ENCODE measurements around the gene TPCN2. TPM values are rescaled to one million over a fixed set of nuclear protein-coding genes. Genes with fewer than 3 reads are reported as not detected.

The TPCN2 gene
- total RNA-seq, 1 donor from 2014 or later = 8.6 TPM

DNA sequence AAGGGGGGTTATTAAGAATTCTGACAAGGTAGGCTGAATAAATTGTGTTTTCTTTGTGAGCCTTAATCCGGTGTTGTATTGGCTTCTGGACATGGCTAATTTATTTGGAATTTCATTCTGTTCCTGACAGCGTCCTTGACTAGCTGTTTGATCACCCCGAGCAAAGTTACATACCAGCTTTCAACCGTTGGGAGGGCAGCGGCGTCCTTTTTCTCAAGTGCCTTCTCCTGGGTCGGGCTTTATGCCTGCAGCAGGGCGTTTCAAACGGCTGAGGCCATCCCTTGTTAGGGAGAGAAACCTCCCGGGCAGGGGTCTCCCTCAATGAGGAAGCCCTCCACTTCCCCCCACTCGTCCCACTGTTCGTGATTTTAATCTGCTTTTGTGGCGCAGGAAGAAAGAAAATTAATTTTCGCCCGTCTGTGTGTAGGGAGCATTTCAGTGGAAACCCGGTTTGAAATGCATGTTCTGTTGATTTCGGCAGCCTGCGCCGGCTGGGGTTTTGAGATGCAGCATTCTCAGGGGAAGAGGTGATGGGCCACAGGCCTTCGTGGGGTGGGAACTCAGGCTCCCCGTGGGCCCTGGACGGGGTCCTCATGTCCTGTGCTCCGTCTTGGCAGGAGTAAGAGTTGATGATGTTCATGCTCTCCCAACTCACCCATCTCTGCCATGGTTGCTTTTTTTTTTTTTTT is 104.1 kb downstream of the TPCN2 start:
- DNase-seq = no peak

DNA sequence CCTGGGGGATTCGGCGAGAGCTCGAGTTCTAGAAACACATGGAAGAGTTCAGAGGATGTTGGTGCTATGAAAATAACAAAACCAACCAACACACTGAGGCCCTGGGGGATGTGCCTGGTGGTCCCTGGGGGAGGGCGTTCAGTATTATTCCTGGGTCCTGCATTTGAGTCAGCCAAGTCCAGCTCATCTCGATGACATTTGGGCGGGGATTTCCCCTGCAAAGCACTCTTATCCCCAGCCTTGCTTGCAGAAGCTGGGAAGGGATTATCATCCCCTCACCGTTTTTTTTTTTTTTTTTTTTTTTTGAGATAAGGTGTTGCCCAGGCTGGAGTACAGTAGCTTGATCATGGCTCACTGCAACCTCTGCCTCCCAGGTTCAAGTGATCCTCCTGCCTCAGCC is 104.9 kb downstream of the TPCN2 start:
- no peak for DNase-seq

DNA sequence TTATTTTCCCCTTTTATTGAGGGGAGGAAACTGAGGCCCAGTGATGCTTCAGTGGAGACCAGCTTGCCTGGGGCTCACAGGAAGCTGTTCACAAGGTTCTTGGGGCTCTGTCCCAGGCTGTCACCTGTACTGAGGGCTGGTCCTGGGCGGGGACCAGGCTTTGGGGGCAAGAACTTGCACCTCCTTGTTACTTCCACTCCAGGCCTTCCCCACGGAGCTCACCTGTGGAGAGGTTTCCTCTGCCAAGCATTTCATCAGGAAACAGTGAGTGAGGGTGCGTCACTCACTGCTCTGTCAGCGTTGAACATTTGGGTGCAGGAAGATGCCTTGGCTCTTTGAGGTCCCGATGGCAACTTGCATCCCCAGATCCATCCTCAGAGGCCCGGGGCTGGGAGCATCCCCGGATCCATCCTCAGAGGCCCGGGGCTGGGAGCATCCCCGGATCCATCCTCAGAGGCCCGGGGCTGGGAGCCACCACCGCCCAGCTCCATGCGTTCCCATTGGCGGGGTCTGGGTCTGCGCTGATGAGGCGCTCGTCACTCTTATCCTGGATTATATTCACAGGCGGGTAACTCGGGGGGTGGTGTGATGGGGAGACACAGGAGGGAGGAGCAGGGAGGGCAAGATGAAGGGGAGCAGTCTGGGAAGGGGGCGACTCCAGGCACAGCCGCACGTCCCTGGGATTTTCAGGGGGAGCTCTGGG is 105.6 kb downstream of the TPCN2 start:
- DNase-seq = no peak

DNA sequence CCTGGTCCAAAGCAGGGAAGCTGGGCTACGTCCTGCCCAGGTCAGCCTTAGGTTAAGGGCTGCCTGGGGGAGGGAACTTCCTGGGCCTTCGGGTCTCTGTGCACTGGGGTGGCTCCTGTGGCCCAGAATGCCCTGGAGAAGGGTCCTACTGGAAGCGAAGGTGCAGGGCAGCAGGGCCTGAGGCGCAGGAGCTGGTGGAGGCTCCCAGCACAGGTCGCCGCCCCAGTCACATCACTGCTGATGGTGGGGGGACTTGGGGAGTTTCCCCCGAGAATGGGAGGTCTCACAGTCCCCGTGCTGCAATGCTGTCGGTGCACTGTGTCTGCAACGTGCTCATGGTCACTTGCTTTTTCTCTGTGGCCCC is 106.2 kb downstream of the TPCN2 start:
- no peak for DNase-seq

DNA sequence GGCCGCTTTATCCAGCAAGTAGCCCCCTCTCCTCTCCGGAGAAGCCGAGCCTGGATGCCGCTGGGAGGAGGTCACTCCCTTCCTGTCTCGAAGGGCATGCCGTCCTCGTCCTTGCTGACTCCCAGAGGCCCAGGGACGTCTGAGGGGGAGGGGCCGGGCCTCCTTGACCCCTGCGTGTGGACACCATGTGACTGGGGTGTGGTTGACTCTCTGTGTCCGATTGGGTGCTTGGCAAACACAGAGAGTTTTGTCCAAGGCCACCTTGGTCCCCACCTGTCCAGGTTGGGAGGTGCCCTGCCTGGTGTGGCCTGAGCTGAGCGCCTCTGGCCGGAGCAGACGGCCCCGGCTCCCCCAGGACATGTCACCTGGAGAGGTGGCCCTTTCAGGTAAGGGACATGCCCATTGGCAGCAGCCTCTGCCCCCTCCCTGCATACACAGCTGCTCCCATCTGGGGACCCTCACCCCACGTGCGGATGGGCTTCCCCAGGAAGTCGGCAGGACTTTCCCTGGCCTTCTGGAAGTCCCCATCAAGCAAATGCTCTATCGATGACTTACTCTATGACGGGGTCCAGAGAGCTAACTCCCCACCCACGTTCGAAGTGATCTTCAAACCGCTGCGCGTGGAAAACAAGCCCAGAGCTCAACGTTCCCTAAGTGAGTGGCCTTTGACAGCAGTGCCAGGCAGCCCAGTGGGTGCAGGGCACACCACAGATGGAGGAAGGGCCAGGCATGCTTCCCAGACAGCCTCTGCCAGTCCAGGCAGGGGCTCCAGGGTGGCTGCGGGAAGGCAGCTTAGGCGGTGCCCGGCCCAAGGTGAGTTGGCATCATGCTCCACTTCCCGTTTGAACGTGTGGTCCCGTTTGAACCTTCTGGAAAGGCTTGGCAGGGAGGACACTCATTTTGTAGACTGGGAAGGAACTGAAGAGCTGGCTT is 106.8 kb downstream of the TPCN2 start, which contains the start of gene SMIM38:
TSS of gene SMIM38 (plus strand) at position 634 of the 933 bp plus-strand sequence. CDS start 1,912 bp downstream, outside the sequence.
- no peak for DNase-seq

DNA sequence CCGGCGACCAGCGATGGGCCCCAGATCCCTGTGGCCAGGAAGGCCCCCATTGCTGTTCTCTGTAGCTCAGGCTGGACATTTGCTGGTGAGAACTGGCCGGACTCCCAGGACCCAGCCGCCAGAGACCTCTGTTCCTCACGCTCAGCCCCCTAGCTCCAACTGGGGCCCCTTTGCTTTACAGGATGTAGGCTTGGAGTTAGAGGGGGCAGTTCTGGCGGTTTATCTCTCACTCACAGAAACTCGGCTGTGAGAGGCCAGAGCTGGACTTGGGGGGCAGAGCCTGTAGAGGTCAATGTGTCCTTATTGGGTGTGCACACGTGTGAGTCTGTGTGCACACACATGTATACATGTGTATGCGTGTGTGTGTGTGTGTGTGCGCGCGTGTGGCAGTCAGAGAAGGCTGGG is 107.5 kb downstream of the TPCN2 start:
- no peak for DNase-seq

DNA sequence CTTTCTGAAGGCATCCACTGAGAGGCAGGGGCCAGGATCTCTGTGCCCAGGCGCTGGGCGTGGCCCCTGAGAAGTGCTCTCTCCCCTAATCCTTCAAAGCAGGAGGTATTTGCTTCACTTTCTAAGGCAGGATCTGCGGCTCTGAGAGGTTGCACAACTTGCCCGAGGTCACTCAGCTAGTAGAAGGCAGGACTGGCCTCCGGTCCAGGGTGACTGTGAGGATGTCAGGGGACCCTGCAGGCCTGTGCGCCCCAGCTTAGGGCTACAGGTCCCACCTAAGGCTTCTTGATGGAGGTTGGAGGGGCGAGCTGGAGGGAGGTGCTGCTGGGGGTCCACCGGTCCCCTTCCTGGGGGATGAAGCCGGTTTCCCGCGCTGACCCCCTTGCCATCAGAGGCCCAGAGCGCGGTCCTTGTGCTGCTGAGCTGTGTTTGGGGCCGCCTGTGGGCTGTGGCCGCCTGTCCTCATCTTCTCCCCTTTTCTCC is 108.0 kb downstream of the TPCN2 start:
- DNase-seq = no peak

DNA sequence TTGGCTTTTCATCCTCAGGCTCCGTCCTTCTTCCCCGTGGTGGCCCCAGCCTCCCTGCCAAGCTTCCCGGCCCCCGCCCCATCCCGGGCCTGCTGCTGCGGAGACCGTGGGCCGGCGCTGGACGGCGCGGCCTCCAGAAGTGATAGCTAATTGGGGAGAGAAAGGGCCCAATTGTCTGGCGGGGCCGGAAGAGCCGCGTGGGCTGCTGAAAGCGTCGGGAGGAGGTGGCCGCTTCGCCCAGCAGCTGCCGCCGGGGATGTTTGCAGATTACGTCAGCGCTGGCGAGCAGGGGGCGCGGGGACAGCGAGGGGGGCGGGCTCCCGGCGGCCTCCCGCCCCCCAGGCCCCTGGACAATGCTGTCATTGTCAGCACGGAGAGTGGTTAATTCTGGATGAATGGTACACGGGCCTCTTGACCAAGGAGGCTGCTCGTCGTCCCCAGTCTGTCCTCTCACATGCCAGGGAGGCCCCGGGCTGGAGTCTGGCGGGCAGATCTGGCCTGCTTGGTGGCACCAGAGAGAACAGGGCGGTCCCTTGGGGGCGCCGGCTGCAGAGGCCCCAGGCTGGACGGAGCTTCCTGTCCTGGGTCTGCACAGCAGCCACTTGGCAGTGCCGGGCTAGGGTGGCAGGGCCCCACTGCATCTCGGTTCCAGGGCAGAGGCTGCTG is 108.6 kb downstream of the TPCN2 start:
- peak; percentile 69 for DNase-seq

DNA sequence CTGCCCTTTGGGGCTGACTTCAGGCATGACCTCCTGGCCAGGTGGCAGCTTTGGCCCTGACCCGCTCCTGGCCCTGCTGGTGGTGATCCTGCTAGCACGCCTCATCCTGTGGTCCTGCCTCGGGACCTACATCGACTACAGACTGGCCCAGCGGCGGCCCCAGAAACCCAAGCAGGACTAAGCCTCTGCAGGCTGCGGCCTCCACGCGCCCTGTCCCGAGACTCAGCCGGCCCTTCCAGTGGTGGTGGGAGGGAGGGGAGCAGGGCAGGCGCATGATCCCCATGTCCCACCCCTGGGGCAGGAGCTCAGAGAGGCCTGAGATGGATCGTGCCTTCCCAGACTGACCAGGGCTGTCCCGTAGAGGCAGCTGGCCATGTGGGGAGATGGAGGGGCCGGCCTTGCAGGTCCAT is 109.1 kb downstream of the TPCN2 start:
- DNase-seq = no peak

DNA sequence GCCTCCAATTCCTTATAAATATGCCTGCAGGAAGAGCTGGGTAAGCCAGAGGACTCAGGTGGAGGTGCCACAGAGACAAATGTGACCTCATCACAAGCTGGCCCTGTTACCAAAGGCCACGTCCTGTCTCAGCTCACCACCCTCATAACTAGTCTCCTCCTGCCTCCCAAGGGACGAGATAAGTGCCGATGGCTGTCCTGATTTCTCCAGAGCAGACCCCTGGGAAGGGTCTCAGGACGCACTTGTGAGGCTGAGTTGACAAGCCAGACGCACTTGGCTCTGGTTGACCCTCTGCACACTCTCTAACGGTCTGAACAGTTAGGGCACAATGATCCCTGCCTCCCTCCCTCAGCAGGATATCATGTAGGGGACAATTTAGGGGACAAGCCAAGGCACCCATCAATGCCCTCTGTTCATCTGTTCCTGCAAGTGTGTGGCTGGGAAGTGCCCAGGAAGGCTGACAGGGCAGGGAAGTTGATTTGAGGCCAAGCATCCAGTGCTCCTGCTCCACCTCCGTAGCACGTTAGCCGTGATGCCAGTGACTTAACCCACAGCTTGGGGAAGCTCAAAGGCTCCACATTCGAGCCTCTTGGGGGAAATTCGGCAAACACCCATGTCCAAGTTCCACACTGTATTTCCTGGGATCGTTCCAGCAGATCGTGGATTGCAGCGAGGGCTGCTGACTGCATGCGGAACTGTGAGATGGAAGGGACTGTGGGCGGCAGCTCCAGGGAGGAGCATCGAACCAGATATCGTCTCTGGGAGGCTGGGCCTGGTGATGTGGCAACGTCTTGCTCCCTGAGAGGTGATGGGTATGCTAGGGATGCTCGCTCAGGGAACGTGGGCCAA is 109.8 kb downstream of the TPCN2 start:
- no peak for DNase-seq

DNA sequence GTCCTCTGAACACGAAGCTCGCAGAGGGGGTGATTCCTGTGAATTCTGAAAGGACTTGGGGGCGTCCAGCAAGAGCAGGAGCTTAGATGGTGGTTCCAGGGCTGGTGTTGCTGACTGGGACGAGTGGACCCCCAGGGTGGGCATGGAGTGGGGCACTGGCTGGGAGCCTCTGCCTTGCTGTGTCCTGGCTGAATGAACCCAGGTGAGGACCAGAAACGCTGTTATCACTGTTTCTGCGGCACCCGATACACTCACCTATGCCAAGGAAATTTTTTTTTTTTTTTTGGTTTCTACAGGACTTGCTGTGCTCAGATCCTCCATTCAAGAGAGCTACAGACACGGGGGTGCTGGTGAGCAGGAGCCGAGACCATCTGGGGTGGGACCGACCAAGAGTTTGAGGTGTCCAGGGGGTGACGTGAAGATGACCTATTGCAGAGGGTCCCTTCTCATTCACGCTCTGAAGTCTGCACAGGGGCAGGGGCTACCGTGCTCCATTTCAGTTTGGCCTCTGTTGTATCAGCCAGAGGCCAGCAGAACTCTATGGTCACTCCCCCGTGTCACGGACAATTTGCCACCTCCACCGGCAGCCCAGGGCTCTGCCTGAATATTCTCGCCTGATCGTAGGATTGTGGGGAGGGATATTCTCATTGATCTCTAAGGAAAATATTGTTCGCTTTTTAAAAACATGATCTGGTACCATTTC is 110.6 kb downstream of the TPCN2 start:
- DNase-seq = no peak

DNA sequence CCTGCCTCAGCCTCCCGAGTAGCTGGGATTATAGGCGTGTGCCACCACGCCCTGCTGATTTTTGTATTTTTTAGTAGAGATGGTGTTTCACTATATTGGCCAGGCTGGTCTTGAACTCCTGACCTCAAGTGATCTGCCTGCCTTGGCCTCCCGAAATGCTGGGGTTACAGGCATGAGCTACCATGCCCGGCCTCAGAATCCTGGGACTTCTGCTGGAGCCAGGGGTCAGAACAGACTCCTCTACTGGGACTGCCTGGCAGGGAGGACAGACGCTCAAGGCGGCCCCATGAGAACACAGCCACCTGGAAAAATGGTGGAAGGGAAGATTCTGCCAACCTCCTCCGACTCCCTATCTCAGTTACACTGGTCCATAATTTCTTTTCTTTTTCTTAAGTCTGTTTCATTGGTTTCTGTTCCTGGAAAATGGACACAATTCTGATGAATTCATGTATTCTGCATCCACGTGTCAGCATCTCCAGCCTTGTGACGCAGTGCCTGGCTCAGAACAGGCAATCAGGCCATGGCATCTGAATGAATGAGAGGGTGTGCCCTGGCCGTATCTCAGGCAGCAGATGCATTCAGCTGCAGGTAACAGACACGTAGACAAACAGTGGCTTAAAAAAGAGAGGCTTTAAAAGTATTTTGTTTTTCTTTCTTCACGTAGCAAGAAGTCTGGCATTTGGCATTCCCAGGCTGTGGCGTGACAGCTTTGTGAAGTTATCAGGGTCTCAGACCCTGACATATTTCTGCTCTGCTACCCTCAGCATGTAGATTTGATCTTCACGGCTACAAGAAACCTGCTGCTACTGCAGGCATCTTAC is 111.8 kb downstream of the TPCN2 start:
- DNase-seq = no peak

DNA sequence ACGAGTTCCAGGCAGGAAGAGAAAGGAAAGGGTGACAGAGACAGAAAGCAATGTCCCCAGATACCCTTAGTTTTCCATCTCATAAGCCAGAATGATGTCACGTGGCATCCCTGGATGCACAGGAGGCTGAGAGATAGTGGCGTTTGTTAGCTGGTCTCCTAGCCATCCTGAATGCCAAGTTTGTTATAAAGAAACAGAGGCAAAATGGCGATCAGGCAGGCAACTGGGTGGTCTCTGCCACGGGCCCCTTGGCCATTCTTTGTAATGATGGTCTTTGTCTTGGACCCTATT is 112.3 kb downstream of the TPCN2 start:
- DNase-seq = no peak

DNA sequence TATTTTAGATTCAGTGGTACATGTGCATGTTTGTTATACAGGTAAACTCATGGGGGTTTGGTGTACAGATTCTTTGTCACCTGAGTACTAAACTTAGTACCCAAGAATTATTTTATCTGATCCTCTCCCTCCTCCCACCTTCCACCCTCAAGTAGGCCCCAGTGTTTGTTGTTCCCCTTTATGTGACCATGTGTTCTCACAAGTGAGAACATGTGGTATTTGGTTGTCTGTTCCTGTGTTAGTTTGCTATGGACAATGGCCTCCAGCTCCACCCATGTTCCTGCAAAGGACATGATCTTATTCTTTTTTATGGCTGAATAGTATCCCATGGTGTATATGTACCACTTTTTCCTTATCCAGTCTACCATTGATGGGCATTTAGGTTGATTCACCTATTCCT is 113.8 kb downstream of the TPCN2 start:
- no peak for DNase-seq

DNA sequence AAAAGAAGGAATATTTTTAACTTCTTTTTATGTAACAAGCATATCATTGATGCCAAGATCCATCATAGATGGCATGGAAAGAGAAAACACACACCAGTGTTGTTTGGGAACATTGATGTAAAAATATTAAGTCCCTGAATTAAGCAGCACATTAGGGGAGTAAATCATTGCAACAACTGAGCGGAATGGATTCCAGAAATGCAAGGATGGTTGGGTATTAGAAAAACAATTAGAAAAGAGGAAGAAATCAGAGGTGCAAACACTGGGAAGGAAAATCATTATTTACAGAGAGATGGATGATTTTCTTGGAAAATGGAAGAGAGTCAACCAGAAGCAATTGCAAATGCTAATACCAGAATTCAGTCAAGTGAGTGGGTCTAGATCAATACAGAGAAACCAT is 115.1 kb downstream of the TPCN2 start:
- no peak for DNase-seq

DNA sequence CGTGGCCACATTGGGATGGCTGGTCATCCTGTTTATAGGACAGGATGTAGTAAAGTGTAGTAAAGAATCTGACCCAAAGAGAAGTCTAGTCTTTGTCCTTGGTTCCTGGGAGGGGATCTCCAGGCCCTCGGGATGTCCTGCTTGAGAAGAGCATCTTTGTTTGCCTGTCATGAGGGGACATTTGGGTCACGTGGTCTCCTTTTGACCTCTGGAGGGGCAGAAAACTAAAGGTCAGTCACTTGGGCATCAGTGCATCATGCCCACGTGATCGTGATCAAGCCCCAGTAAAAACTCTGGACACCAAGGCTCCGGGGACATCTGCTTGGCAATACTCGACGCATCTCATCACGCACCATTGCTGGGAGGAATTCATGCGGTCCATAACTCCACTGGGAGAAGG is 116.1 kb downstream of the TPCN2 start:
- DNase-seq = no peak

DNA sequence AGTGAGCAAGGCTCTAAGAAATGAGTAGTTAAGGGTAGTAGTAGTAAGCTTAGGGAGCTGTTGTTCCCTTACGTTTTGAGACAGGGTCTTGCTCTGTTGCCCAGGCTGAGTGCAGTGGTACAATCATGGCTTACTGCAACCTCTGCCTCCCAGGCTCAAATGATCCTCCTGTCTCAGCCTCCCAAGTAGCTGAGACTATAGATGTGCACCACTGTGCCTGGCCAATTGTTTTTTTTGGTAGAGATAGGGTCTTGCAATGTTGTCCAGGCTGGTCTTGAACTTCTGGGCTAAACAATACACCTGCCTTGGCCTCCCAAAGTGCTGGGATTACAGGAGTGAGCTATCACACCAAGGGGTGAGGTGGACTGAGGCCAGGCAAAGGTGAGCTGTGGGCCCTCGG is 117.0 kb downstream of the TPCN2 start:
- no peak for DNase-seq

DNA sequence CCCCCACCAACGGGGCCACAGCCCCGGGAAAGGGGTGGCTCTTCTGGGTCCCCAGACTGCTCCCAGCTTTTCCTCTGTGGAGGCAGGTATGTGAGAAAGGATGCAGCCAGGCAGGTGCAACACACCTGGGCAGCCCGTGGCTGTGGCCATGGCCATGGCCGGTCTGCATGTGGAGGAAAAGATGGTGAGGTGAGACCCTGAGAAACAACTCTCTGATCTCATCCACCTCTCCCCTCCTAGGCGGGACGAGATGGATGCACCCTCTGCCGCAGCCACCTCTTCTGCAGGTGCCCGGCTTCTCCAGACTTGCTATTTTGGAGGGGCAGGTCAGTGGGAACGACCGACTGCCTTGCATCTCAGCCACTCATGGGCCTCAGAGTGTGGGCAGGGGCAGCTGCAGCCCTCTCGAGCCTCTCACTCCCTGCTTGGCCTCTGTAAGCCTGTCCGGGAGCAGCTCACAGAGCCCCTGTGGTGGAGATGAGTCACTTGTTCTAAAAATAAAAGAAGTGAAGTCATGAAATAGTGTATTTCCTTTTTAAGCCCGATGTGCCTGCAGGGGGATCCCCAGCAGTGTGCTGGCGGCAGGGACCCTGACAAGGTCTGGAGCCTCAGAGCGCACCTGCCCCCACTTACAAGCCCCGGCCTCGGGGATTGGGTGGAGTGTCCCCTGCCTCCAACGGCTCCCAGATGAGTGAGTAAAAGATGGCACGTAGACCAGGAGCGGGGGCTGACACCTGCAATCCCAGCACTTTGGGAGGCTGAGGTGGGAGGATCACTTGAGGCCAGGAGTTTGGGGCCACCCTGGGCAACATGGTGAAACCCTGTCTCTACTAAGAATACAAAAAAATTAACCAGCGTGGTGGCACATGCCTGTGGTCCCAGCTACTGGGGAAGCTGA is 117.7 kb downstream of the TPCN2 start:
- DNase-seq = peak; percentile 66
